WTC11 (cell line): Measurements from ENCODE around the gene SSR3. TPM values are rescaled to one million over a fixed set of nuclear protein-coding genes. Genes with fewer than 3 reads are reported as not detected.

Experiments used
- ATAC-seq: fragments of 200-7000 bp; cut with Tn5 transposase; 2 replicates; pipeline ENCODE4 v1.10.0; 2021; ENCODE audit warnings: mild to moderate bottlenecking, moderate library complexity
- CTCF ChIA-PET: fragments of 300-600 bp; sonication (Branson Sonifier 250); formaldehyde crosslinking; loops from one replicate; lab custom pipeline; 2021; ENCODE audit warnings: antibody characterized with exemption; lab: Charles Lee
- POLR2A ChIA-PET: fragments of 350-600 bp; sonication (Branson Sonifier 250); formaldehyde crosslinking; loops from one replicate; lab custom pipeline; 2021; ENCODE audit warnings: antibody characterized with exemption; lab: Charles Lee
- DNase-seq: peaks from one replicate; pipeline ENCODE4 v3.0.0; 2021; ENCODE audit warnings: low spot score
- H3K27ac Mint-ChIP-seq: 2 replicates; pipeline ENCODE4 v1.8.0; 2021; ENCODE audit warnings: mixed read lengths
- H3K27me3 Mint-ChIP-seq: 2 replicates; pipeline ENCODE4 v1.8.0; 2021; ENCODE audit warnings: low read depth, mild to moderate bottlenecking, moderate library complexity, mixed read lengths
- H3K36me3 Mint-ChIP-seq: 2 replicates; pipeline ENCODE4 v1.8.0; 2021; ENCODE audit warnings: mixed read lengths
- H3K4me1 Mint-ChIP-seq: 2 replicates; pipeline ENCODE4 v1.8.0; 2022; ENCODE audit warnings: mixed read lengths
- H3K4me3 Mint-ChIP-seq: 2 replicates; pipeline ENCODE4 v1.8.0; 2021; ENCODE audit warnings: mild to moderate bottlenecking, moderate library complexity, mixed read lengths
- H3K9me3 Mint-ChIP-seq: 2 replicates; pipeline ENCODE4 v1.8.0; 2021; ENCODE audit warnings: mixed read lengths
- ATF3 ChIP-seq: sonication (generic); formaldehyde crosslinking; conservative IDR thresholded peaks from 2 replicates; pipeline ENCODE4 v1.8.1; 2022; ENCODE audit warnings: mild to moderate bottlenecking, missing genetic modification reagents
- CTCF ChIP-seq: fragments of 200-600 bp; IDR thresholded peaks from 2 replicates; pipeline ENCODE4 v1.8.0; 2022; ENCODE audit warnings: antibody characterized with exemption
- E2F5 ChIP-seq: sonication (generic); formaldehyde crosslinking; IDR thresholded peaks from 2 replicates; pipeline ENCODE4 v1.8.1; 2022; ENCODE audit warnings: mild to moderate bottlenecking, moderate library complexity, missing genetic modification reagents
- ETV6 ChIP-seq: sonication (generic); formaldehyde crosslinking; IDR thresholded peaks from 2 replicates; pipeline ENCODE4 v1.8.1; 2022; ENCODE audit warnings: mild to moderate bottlenecking, missing genetic modification reagents
- FOXK1 ChIP-seq: sonication (generic); formaldehyde crosslinking; IDR thresholded peaks from 2 replicates; pipeline ENCODE4 v1.8.0; 2022; ENCODE audit warnings: mild to moderate bottlenecking, moderate library complexity, missing genetic modification reagents
- GRHL2 ChIP-seq: fragments of 250-450 bp; sonication (Bioruptor Pico); IDR thresholded peaks from 2 replicates; pipeline ENCODE4 v1.8.0; 2022; ENCODE audit warnings: mild to moderate bottlenecking, moderate library complexity; ENCODE audit not compliant: insufficient replicate concordance, severe bottlenecking
- HMGA2 ChIP-seq: fragments of 250-450 bp; sonication (Bioruptor Pico); IDR thresholded peaks from 2 replicates; pipeline ENCODE4 v1.4.0; 2021; ENCODE audit warnings: mild to moderate bottlenecking, moderate library complexity
- HMGXB4 ChIP-seq: sonication (generic); formaldehyde crosslinking; IDR thresholded peaks from 2 replicates; pipeline ENCODE4 v1.8.1; 2023; ENCODE audit warnings: mild to moderate bottlenecking, moderate library complexity, missing genetic modification reagents
- IRF2 ChIP-seq: sonication (generic); formaldehyde crosslinking; IDR thresholded peaks from 2 replicates; pipeline ENCODE4 v1.8.0; 2022; ENCODE audit warnings: low read depth, missing genetic modification reagents, borderline replicate concordance
- KAT7 ChIP-seq: sonication (generic); formaldehyde crosslinking; IDR thresholded peaks from 2 replicates; pipeline ENCODE4 v1.8.1; 2023; ENCODE audit warnings: missing genetic modification reagents, mild to moderate bottlenecking, borderline replicate concordance
- MLX ChIP-seq: sonication (generic); formaldehyde crosslinking; IDR thresholded peaks from 2 replicates; pipeline ENCODE4 v1.8.1; 2023; ENCODE audit warnings: mild to moderate bottlenecking, missing genetic modification reagents, moderate library complexity
- NR1H2 ChIP-seq: sonication (generic); formaldehyde crosslinking; IDR thresholded peaks from 2 replicates; pipeline ENCODE4 v1.9.0; 2021; ENCODE audit warnings: mild to moderate bottlenecking, moderate library complexity, missing genetic modification reagents
- NR2C2 ChIP-seq: sonication (generic); formaldehyde crosslinking; IDR thresholded peaks from 2 replicates; pipeline ENCODE4 v1.8.0; 2022; ENCODE audit warnings: mild to moderate bottlenecking, missing genetic modification reagents
- NR3C1 ChIP-seq: sonication (generic); formaldehyde crosslinking; conservative IDR thresholded peaks from 2 replicates; pipeline ENCODE4 v1.8.1; 2023; ENCODE audit warnings: low read depth, mild to moderate bottlenecking, missing genetic modification reagents
- TEAD1 ChIP-seq: sonication (generic); formaldehyde crosslinking; IDR thresholded peaks from 2 replicates; pipeline ENCODE4 v1.8.0; 2022; ENCODE audit warnings: mild to moderate bottlenecking, missing genetic modification reagents
- TP53 ChIP-seq: sonication (generic); formaldehyde crosslinking; IDR thresholded peaks from 2 replicates; pipeline ENCODE4 v1.8.1; 2023; ENCODE audit warnings: mild to moderate bottlenecking, missing genetic modification reagents
- ZNF263 ChIP-seq: sonication (generic); formaldehyde crosslinking; IDR thresholded peaks from 2 replicates; pipeline ENCODE4 v1.8.1; 2022; ENCODE audit warnings: low read depth, mild to moderate bottlenecking, moderate library complexity, missing genetic modification reagents
- ZNF512 ChIP-seq: sonication (generic); formaldehyde crosslinking; IDR thresholded peaks from 2 replicates; pipeline ENCODE4 v1.8.1; 2022; ENCODE audit warnings: missing genetic modification reagents, borderline replicate concordance
- total RNA-seq: library from RNA; stranded (reverse); gene quantifications from 3 replicates; pipeline ENCODE4 v1.2.3, GENCODE V29; 2021

The SSR3 gene
- total RNA-seq, 1 experiment from 2014 or later = 162 TPM

GRCh38 chr3:156493887-156494286 lies 61.0 kb downstream of the SSR3 start (continued):
- no peak for TF ChIP-seq HMGXB4 (CRISPR knock-in tag)
- TF ChIP-seq, all 79 proteins: peak for 0

- Mint-ChIP-seq H3K9me3 (peaks cover 23% of the 10 kb centered on the region), H3K4me3 (no peak overlapping the region)
- TF ChIP-seq GRHL2 (CRISPR knock-in tag) (no peak), FOXK1 (no peak), ETV6 (no peak), IRF2 (CRISPR knock-in tag) (no peak), ATF3 (CRISPR knock-in tag) (no peak), CTCF (no peak)
- TF ChIP-seq, all 79 proteins: peak for 0
- H3K4me1 Mint-ChIP-seq = no peaks in the 10 kb centered on the region
- H3K27me3 Mint-ChIP-seq = no peaks in the 10 kb centered on the region
- DNase-seq (no peak), ATAC-seq (no peak)
- H3K27ac Mint-ChIP-seq = no peak overlapping the region
- ChIA-PET CTCF (interaction anchor here (1.0 to 3.0 kb wide), 5 partner anchors 17 to 342 kb away, joined by 3 to 20 read pairs (median 7); no protein-coding TSS in a partner anchor), POLR2A (no interaction called here)
- H3K36me3 Mint-ChIP-seq = peaks cover 10% of the 10 kb centered on the region
Measured at GRCh38 chr3:156492801-156493261, 62.1 kb downstream of the SSR3 start.

GRCh38 chr3:156491192-156491591 lies 63.7 kb downstream of the SSR3 start:
- ChIA-PET POLR2A (no interaction called here), CTCF (interaction anchor here (2.0 to 3.0 kb wide), 3 partner anchors 16 to 339 kb away, joined by 7 to 20 read pairs (median 11); no protein-coding TSS in a partner anchor)
- no peak overlapping the region for H3K27ac Mint-ChIP-seq
- no peak overlapping the region for H3K4me3 Mint-ChIP-seq
- no peak for TF ChIP-seq ZNF263
- no peak for TF ChIP-seq IRF2 (CRISPR knock-in tag)
- no peak for TF ChIP-seq TP53 (CRISPR knock-in tag)
- TF ChIP-seq NR3C1 (CRISPR knock-in tag) = no peak
- no peak for TF ChIP-seq E2F5 (CRISPR knock-in tag)
- TF ChIP-seq ZNF512 (CRISPR knock-in tag) = no peak
- TF ChIP-seq NR2C2 = no peak
- TF ChIP-seq KAT7 = no peak
- TF ChIP-seq MLX (CRISPR knock-in tag) = no peak
- TF ChIP-seq HMGA2 (CRISPR knock-in tag) = no peak
- TF ChIP-seq TEAD1 (CRISPR knock-in tag) = no peak
- TF ChIP-seq NR1H2 (CRISPR knock-in tag) = no peak
- DNase-seq = no peak
- no peak for ATAC-seq
- peaks cover 3% of the 10 kb centered on the region for H3K36me3 Mint-ChIP-seq
- H3K27me3 Mint-ChIP-seq = no peaks in the 10 kb centered on the region
- no peaks in the 10 kb centered on the region for H3K4me1 Mint-ChIP-seq
- peaks cover 13% of the 10 kb centered on the region for H3K9me3 Mint-ChIP-seq

Other genes with a start within 250 kb of the SSR3 start
- gene TIPARP, start 119.5 kb upstream of the SSR3 start, total RNA-seq = 5.0 to 5.6 TPM (median 5.1 TPM) in 3 replicates